A549 (cell line): ENCODE results near the gene SMARCA4.

ENCODE experiments used
- CBX2 ChIP-seq: fragments of 200-600 bp; sonication (generic); IDR thresholded peaks from 2 replicates; pipeline ENCODE4 v1.6.1; 2016; ENCODE audit warnings: low read depth, mild to moderate bottlenecking, borderline replicate concordance
- CEBPB ChIP-seq, 2 experiments: fragments of >200 bp in 1 of 2; sonication (Bioruptor Twin) in 1 of 2; formaldehyde crosslinking in 1 of 2; IDR thresholded peaks; 2 replicates each; pipeline ENCODE4 v1.6.1; 2012 to 2016
- CHD2 ChIP-seq: fragments of 150-350 bp; IDR thresholded peaks from 2 replicates; pipeline ENCODE4 v1.6.1; 2014; ENCODE audit warnings: low read length; ENCODE audit not compliant: partially characterized antibody
- EP300 ChIP-seq, 2 experiments: fragments of >200 bp; sonication (Bioruptor Twin); formaldehyde crosslinking; IDR thresholded peaks; 2 replicates in 1 of 2; 3 replicates in 1 of 2; pipeline ENCODE4 v1.6.1; 2016 to 2017
- KDM5A ChIP-seq: fragments of 200-600 bp; sonication (generic); IDR thresholded peaks from 2 replicates; pipeline ENCODE4 v1.6.1; 2016; ENCODE audit warnings: antibody characterized with exemption, mild to moderate bottlenecking
- POLR2A ChIP-seq: IDR thresholded peaks from 2 replicates; pipeline ENCODE4 v1.6.1; 2012; ENCODE audit warnings: mild to moderate bottlenecking, low read length
- RFX5 ChIP-seq: fragments of 450-650 bp; IDR thresholded peaks from 2 replicates; pipeline ENCODE4 v1.7.1; 2014; ENCODE audit warnings: antibody characterized with exemption, mild to moderate bottlenecking, moderate library complexity
- SMC3 ChIP-seq: fragments of >200 bp; sonication (Bioruptor Twin); formaldehyde crosslinking; IDR thresholded peaks from 3 replicates; pipeline ENCODE4 v1.6.1; 2018; ENCODE audit warnings: inconsistent platforms
- TF ChIP-seq, protein P1 (sequence below): fragments of >200 bp; sonication (Bioruptor Twin); formaldehyde crosslinking; IDR thresholded peaks from 3 replicates; pipeline ENCODE4 v1.5.1; 2016
- TF ChIP-seq, protein P2 (sequence below): IDR thresholded peaks from 2 replicates; pipeline ENCODE4 v1.6.1; 2012
- TF ChIP-seq, protein P3 (sequence below): IDR thresholded peaks from 2 replicates; pipeline ENCODE4 v1.6.1; 2012

DNA sequence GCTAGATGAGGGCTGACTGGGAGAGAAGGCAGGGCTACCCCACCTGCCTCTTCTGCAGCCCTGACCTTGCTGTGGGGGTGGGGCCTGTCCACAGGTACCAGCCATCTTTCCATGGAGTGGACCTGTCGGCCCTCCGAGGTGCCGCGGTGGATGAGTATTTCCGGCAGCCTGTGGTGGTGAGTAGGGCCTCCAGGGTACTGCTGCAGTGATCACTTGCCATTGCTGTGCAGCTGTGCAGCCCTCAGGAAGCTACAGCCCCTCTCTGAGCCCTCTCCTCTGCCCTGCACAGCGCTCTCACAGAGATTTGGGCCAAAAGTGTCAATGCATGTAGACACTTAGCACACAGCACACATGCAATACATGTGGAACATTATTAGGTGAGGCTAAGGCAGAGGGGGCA, 44.2 kb upstream of the SMARCA4 start:
- TF ChIP-seq SMC3 (no peak), CEBPB (IDR thresholded peaks at IDR 0.05) (no peak), RFX5 (no peak), EP300 (IDR thresholded peaks at IDR 0.05) (no peak), POLR2A (no peak), KDM5A (no peak), CHD2 (no peak), CBX2 (no peak)
- TF ChIP-seq, protein P1, sequence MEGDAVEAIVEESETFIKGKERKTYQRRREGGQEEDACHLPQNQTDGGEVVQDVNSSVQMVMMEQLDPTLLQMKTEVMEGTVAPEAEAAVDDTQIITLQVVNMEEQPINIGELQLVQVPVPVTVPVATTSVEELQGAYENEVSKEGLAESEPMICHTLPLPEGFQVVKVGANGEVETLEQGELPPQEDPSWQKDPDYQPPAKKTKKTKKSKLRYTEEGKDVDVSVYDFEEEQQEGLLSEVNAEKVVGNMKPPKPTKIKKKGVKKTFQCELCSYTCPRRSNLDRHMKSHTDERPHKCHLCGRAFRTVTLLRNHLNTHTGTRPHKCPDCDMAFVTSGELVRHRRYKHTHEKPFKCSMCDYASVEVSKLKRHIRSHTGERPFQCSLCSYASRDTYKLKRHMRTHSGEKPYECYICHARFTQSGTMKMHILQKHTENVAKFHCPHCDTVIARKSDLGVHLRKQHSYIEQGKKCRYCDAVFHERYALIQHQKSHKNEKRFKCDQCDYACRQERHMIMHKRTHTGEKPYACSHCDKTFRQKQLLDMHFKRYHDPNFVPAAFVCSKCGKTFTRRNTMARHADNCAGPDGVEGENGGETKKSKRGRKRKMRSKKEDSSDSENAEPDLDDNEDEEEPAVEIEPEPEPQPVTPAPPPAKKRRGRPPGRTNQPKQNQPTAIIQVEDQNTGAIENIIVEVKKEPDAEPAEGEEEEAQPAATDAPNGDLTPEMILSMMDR, result no peak
- TF ChIP-seq, protein P2, sequence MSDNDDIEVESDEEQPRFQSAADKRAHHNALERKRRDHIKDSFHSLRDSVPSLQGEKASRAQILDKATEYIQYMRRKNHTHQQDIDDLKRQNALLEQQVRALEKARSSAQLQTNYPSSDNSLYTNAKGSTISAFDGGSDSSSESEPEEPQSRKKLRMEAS, result no peak
- TF ChIP-seq, protein P3, sequence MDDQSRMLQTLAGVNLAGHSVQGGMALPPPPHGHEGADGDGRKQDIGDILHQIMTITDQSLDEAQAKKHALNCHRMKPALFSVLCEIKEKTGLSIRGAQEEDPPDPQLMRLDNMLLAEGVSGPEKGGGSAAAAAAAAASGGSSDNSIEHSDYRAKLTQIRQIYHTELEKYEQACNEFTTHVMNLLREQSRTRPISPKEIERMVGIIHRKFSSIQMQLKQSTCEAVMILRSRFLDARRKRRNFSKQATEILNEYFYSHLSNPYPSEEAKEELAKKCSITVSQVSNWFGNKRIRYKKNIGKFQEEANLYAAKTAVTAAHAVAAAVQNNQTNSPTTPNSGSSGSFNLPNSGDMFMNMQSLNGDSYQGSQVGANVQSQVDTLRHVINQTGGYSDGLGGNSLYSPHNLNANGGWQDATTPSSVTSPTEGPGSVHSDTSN, result no peak
